GM18505 (cell line): Measurements from ENCODE around the gene TBL1XR1.

ENCODE experiments used
- ATAC-seq: cut with Tn5 transposase; IDR thresholded peaks from one replicate; pipeline ENCODE4 v1.9.1; 2021; ENCODE audit not compliant: unreplicated experiment
- POLR2A ChIP-seq: IDR thresholded peaks from 4 replicates; pipeline ENCODE4 v1.6.1; 2011; ENCODE audit warnings: borderline replicate concordance; ENCODE audit not compliant: insufficient read depth, insufficient read length; ENCODE audit errors: extremely low read depth

Gene TBL1XR1

GRCh38 chr3:177080122-177080521 lies 117.2 kb downstream of the TBL1XR1 start:
- no peak for ATAC-seq

GRCh38 chr3:177079684-177080083 lies 117.6 kb downstream of the TBL1XR1 start:
- TF ChIP-seq POLR2A: no peak

More at GRCh38 chr3:177080122-177080521, 117.2 kb downstream of the TBL1XR1 start:
- no peak for TF ChIP-seq POLR2A

GRCh38 chr3:177071496-177072156 lies 125.7 kb downstream of the TBL1XR1 start:
- no peak for TF ChIP-seq POLR2A
- no peak for ATAC-seq

More at GRCh38 chr3:177079684-177080083, 117.6 kb downstream of the TBL1XR1 start:
- ATAC-seq: no peak

- no peak for ATAC-seq
- TF ChIP-seq POLR2A: no peak
Measured at GRCh38 chr3:177069514-177070329, 127.6 kb downstream of the TBL1XR1 start.

- TF ChIP-seq POLR2A: no peak
- no peak for ATAC-seq
Measured at GRCh38 chr3:177068967-177069366, 128.3 kb downstream of the TBL1XR1 start.

- no peak for TF ChIP-seq POLR2A
- no peak for ATAC-seq
Measured at GRCh38 chr3:177066068-177066467, 131.2 kb downstream of the TBL1XR1 start.

GRCh38 chr3:177065285-177066033 lies 131.8 kb downstream of the TBL1XR1 start:
- no peak for ATAC-seq
- TF ChIP-seq POLR2A: no peak

GRCh38 chr3:177062052-177062732 lies 135.1 kb downstream of the TBL1XR1 start:
- no peak for ATAC-seq

GRCh38 chr3:177061369-177061768 lies 135.9 kb downstream of the TBL1XR1 start:
- ATAC-seq: no peak
- TF ChIP-seq POLR2A: no peak

More at GRCh38 chr3:177062052-177062732, 135.1 kb downstream of the TBL1XR1 start:
- no peak for TF ChIP-seq POLR2A

GRCh38 chr3:177060492-177060891 lies 136.8 kb downstream of the TBL1XR1 start:
- no peak for ATAC-seq
- TF ChIP-seq POLR2A: no peak

- TF ChIP-seq POLR2A: no peak
- no peak for ATAC-seq
Measured at GRCh38 chr3:177058648-177059047, 138.6 kb downstream of the TBL1XR1 start.

- peak; percentile 95 for ATAC-seq
- no peak for TF ChIP-seq POLR2A
Measured at GRCh38 chr3:177057768-177058167, 139.5 kb downstream of the TBL1XR1 start.

GRCh38 chr3:177056927-177057326 lies 140.4 kb downstream of the TBL1XR1 start:
- TF ChIP-seq POLR2A: no peak
- ATAC-seq: no peak
